ENCODE measurements around the gene AHNAK.
"Not testable (repeated sequence)": the region's sequence is repeated elsewhere in the genome, so short reads cannot be mapped to it uniquely, and the experiment has no call there.

Gene AHNAK

GRCh38 chr11:62560566-62561103 is 14.0 kb upstream of the AHNAK start (continued):
- peak; percentile 94 for TF ChIP-seq PATZ1 (tag by site-specific recombination; IDR thresholded peaks at IDR 0.05)
- TF ChIP-seq ZNF138 (tag by site-specific recombination; IDR thresholded peaks at IDR 0.05; ENCODE audit: borderline replicate concordance): no peak
- no peak for TF ChIP-seq ZSCAN4 (tag by site-specific recombination; IDR thresholded peaks at IDR 0.05)
- peak; percentile 72 for TF ChIP-seq ZNF654 (tag by site-specific recombination; IDR thresholded peaks at IDR 0.05; ENCODE audit: low read depth)
- TF ChIP-seq PRDM1 (tag by site-specific recombination; IDR thresholded peaks at IDR 0.05): no peak
- peak; percentile 86 for TF ChIP-seq ZEB2 (tag by site-specific recombination; IDR thresholded peaks at IDR 0.05)

- ChIA-PET CTCF (interaction anchor here (0.6 to 5.2 kb wide), 16 partner anchors 11 to 227 kb away, joined by 3 to 80 read pairs (median 5); partner anchors contain the start of gene EEF1G), POLR2A (interaction anchor here (1.1 to 2.5 kb wide), 5 partner anchors 13 to 135 kb away, joined by 4 to 13 read pairs (median 10); partner anchors contain the start of genes AHNAK, EEF1G and TUT1)
- TF ChIP-seq ZIC2 (tag by site-specific recombination; IDR thresholded peaks at IDR 0.05) (0 out of 2 replicates have a peak, but pooled peaks have one; percentile 20), GLIS1 (tag by site-specific recombination; IDR thresholded peaks at IDR 0.05) (peak; percentile 91)
- not testable (repeated sequence) for H3K9me3 ChIP-seq (ENCODE audit: control insufficient read depth, insufficient read depth, low read depth, low read length); H3K27ac ChIP-seq (ENCODE audit: extremely low read depth, low read depth, low read length); H3K4me1 ChIP-seq (ENCODE audit: control insufficient read depth, insufficient read depth, low read length); H3K4me3 ChIP-seq (ENCODE audit: low read depth, low read length)
- peaks cover 16 to 75% of the 10 kb centered on the region in 2 experiments for H3K36me3 ChIP-seq (ENCODE audit: control insufficient read depth in 2 of 2, insufficient read depth in 1 of 2, low read length in 2 of 2)
Observed at GRCh38 chr11:62559626-62560025, 13.0 kb upstream of the AHNAK start.

GRCh38 chr11:62559204-62559603 is 12.6 kb upstream of the AHNAK start:
- H3K4me3 ChIP-seq (ENCODE audit: low read depth, low read length): no peak overlapping the region
- H3K4me1 ChIP-seq (ENCODE audit: control insufficient read depth, insufficient read depth, low read length): peaks cover 6% of the 10 kb centered on the region; the same call in 1 of the 2 replicates
- POLR2A ChIA-PET: interaction anchor here (1.0 to 2.5 kb wide), 4 partner anchors 12 to 134 kb away, joined by 3 to 11 read pairs (median 6); partner anchors contain the start of genes AHNAK, EEF1G and TUT1
- peaks cover 16 to 75% of the 10 kb centered on the region in 2 experiments for H3K36me3 ChIP-seq (ENCODE audit: control insufficient read depth in 2 of 2, insufficient read depth in 1 of 2, low read length in 2 of 2)
- H3K9me3 ChIP-seq (ENCODE audit: control insufficient read depth, insufficient read depth, low read depth, low read length): no peaks in the 10 kb centered on the region
- CTCF ChIA-PET: interaction anchor here (0.7 to 5.2 kb wide), 6 partner anchors 13 to 227 kb away, joined by 3 to 80 read pairs (median 10); no protein-coding TSS in a partner anchor
- TF ChIP-seq ZNF148 (tag by site-specific recombination; IDR thresholded peaks at IDR 0.05; ENCODE audit: borderline replicate concordance) (no peak), KLF8 (tag by site-specific recombination; IDR thresholded peaks at IDR 0.05) (peak; percentile 38; the same call in 1 of the 2 replicates), ZSCAN5A (tag by site-specific recombination; IDR thresholded peaks at IDR 0.05) (no peak), OSR2 (tag by site-specific recombination; IDR thresholded peaks at IDR 0.05) (peak; percentile 52), PATZ1 (tag by site-specific recombination; IDR thresholded peaks at IDR 0.05) (0 out of 2 replicates have a peak, but pooled peaks have one; percentile 21)
- no peak overlapping the region for H3K27ac ChIP-seq (ENCODE audit: extremely low read depth, low read depth, low read length)

All from HEK293 (cell line).